ENCODE measurements around the gene CARD10. TPM values are rescaled to one million over a fixed set of nuclear protein-coding genes. Genes with fewer than 3 reads are reported as not detected.
A peak's percentile ranks its signal among the peaks of the same experiment; 100 is the strongest.

CARD10 gene
- total and polyA plus RNA-seq, 2 of the 13 experiments (the other 11 are each of a cell fraction or from before 2014, with no cell fraction given), result 35.2 to 55.8 TPM

- TF ChIP-seq UBTF (CRISPR knock-in tag; IDR thresholded peaks at IDR 0.05) (peak; percentile 54), NCOA2 (CRISPR knock-in tag; IDR thresholded peaks at IDR 0.05) (peak; percentile 79), ZNF7 (CRISPR knock-in tag; IDR thresholded peaks at IDR 0.05) (no peak), MAFK (conservative IDR thresholded peaks at IDR 0.05 in 1 of 2, IDR thresholded peaks at IDR 0.05 in 1 of 2; ENCODE audit: low read length in 2 of 2) (no peak), ZNF512B (CRISPR knock-in tag; IDR thresholded peaks at IDR 0.05; ENCODE audit: borderline replicate concordance) (no peak), ZNF20 (CRISPR knock-in tag; IDR thresholded peaks at IDR 0.05) (no peak), DZIP1 (CRISPR knock-in tag; IDR thresholded peaks at IDR 0.05) (peak; percentile 20), TAF1 (CRISPR knock-in tag; IDR thresholded peaks at IDR 0.05) (peak; percentile 79), MXD3 (CRISPR knock-in tag; IDR thresholded peaks at IDR 0.05) (no peak; the same call in none of the 2 replicates), ZNF713 (CRISPR knock-in tag; IDR thresholded peaks at IDR 0.05) (no peak), ZNF619 (CRISPR knock-in tag; IDR thresholded peaks at IDR 0.05) (no peak), ZNF816 (CRISPR knock-in tag; IDR thresholded peaks at IDR 0.05; ENCODE audit: borderline replicate concordance) (peak; percentile 71; the same call in 1 of the 2 replicates), ZNF101 (CRISPR knock-in tag; IDR thresholded peaks at IDR 0.05; ENCODE audit: borderline replicate concordance, low read depth) (no peak), PPARG (CRISPR knock-in tag; conservative IDR thresholded peaks at IDR 0.05) (0 out of 2 replicates have a peak, but pooled peaks have one; percentile 38), ZFP36L2 (CRISPR knock-in tag; IDR thresholded peaks at IDR 0.05) (0 out of 2 replicates have a peak, but pooled peaks have one; percentile 29), EHMT2 (IDR thresholded peaks at IDR 0.05; ENCODE audit: borderline replicate concordance, low read depth, low read length) (no peak), ZBTB3 (CRISPR knock-in tag; IDR thresholded peaks at IDR 0.05; ENCODE audit: borderline replicate concordance, low read depth) (no peak), FUBP1 (CRISPR knock-in tag; IDR thresholded peaks at IDR 0.05; ENCODE audit: borderline replicate concordance) (no peak)
Observed at GRCh38 chr22:37561212-37562048, 42.2 kb upstream of the CARD10 start (continued).

Data from HepG2 (cell line).